ENCODE data around the gene RAB31.

Gene RAB31

GRCh38 chr18:9704233-9705118 is 3.6 kb upstream of the RAB31 start:
- Mint-ChIP-seq H3K27me3 (peaks cover 68% of the 10 kb centered on the region), H3K4me1 (peaks cover 32% of the 10 kb centered on the region), H3K4me3 (no peak overlapping the region), H3K9me3 (no peaks in the 10 kb centered on the region), H3K27ac (no peak overlapping the region)
- no peak for DNase-seq
- ATAC-seq, result peak; percentile 49

GRCh38 chr18:9705183-9705829 is 2.8 kb upstream of the RAB31 start:
- H3K27me3 Mint-ChIP-seq, result peaks cover 77% of the 10 kb centered on the region
- H3K4me1 Mint-ChIP-seq, result peaks cover 40% of the 10 kb centered on the region
- no peaks in the 10 kb centered on the region for H3K9me3 Mint-ChIP-seq
- H3K27ac Mint-ChIP-seq, result no peak overlapping the region
- DNase-seq (no peak), ATAC-seq (no peak)
- no peak overlapping the region for H3K4me3 Mint-ChIP-seq

- no peak overlapping the region for H3K27ac Mint-ChIP-seq
Measured at GRCh38 chr18:9706081-9706935, 1.8 kb upstream of the RAB31 start.

GRCh38 chr18:9707381-9708056 is 582 bp upstream of the RAB31 start:
- ATAC-seq (no peak), DNase-seq (no peak)
- Mint-ChIP-seq H3K27ac (no peak overlapping the region), H3K4me3 (peak overlapping the region; percentile 57 to 73), H3K27me3 (peaks cover 93% of the 10 kb centered on the region), H3K4me1 (peaks cover 62% of the 10 kb centered on the region), H3K9me3 (no peaks in the 10 kb centered on the region)

More at GRCh38 chr18:9706081-9706935, 1.8 kb upstream of the RAB31 start:
- no peak for ATAC-seq
- H3K27me3 Mint-ChIP-seq, result peaks cover 86% of the 10 kb centered on the region
- H3K4me1 Mint-ChIP-seq, result peaks cover 50% of the 10 kb centered on the region
- no peak for DNase-seq
- no peak overlapping the region for H3K4me3 Mint-ChIP-seq
- H3K9me3 Mint-ChIP-seq, result no peaks in the 10 kb centered on the region

GRCh38 chr18:9708434-9709303 is 568 bp downstream of the RAB31 start:
- Mint-ChIP-seq H3K4me1 (peaks cover 62% of the 10 kb centered on the region), H3K4me3 (peak overlapping the region; percentile 89 to 90), H3K27ac (peak overlapping the region in 1 of 2 donors; percentile 76)

GRCh38 chr18:9709304-9709877 is 1.3 kb downstream of the RAB31 start:
- no peak for DNase-seq
- Mint-ChIP-seq H3K27ac (no peak overlapping the region), H3K9me3 (no peaks in the 10 kb centered on the region), H3K4me1 (peaks cover 56% of the 10 kb centered on the region), H3K4me3 (peak overlapping the region; percentile 89 to 90), H3K27me3 (peaks cover 98% of the 10 kb centered on the region)
- ATAC-seq, result no peak

More at GRCh38 chr18:9708434-9709303, 568 bp downstream of the RAB31 start:
- Mint-ChIP-seq H3K9me3 (no peaks in the 10 kb centered on the region), H3K27me3 (peaks cover 98% of the 10 kb centered on the region)
- DNase-seq (peak in 1 of 2 donors; percentile 30), ATAC-seq (peak; percentile 39)

- no peak for ATAC-seq
- H3K27me3 Mint-ChIP-seq, result peaks cover 98% of the 10 kb centered on the region
- H3K9me3 Mint-ChIP-seq, result no peaks in the 10 kb centered on the region
- peak overlapping the region; percentile 43 to 54 for H3K4me3 Mint-ChIP-seq
- peaks cover 50% of the 10 kb centered on the region for H3K4me1 Mint-ChIP-seq
- DNase-seq, result no peak
- no peak overlapping the region for H3K27ac Mint-ChIP-seq
Measured at GRCh38 chr18:9710037-9710436, 1.9 kb downstream of the RAB31 start.

GRCh38 chr18:9711361-9712129 is 3.4 kb downstream of the RAB31 start:
- peak in 1 of 2 donors; percentile 46 for DNase-seq
- peaks cover 49% of the 10 kb centered on the region for H3K4me1 Mint-ChIP-seq
- H3K4me3 Mint-ChIP-seq, result peak overlapping the region in 1 of 2 donors; percentile 4
- no peaks in the 10 kb centered on the region for H3K9me3 Mint-ChIP-seq
- H3K27me3 Mint-ChIP-seq, result peaks cover 98% of the 10 kb centered on the region
- peak; percentile 79 for ATAC-seq
- H3K27ac Mint-ChIP-seq, result peak overlapping the region in 1 of 2 donors; percentile 69

- H3K4me1 Mint-ChIP-seq, result peaks cover 49% of the 10 kb centered on the region
- H3K9me3 Mint-ChIP-seq, result no peaks in the 10 kb centered on the region
- no peak overlapping the region for H3K4me3 Mint-ChIP-seq
Measured at GRCh38 chr18:9712130-9712577, 4.1 kb downstream of the RAB31 start.

GRCh38 chr18:9712611-9713010 is 4.5 kb downstream of the RAB31 start:
- Mint-ChIP-seq H3K9me3 (no peaks in the 10 kb centered on the region), H3K4me3 (no peak overlapping the region), H3K27me3 (peaks cover 98% of the 10 kb centered on the region), H3K27ac (no peak overlapping the region), H3K4me1 (peaks cover 45% of the 10 kb centered on the region)
- ATAC-seq (no peak), DNase-seq (no peak)

More at GRCh38 chr18:9712130-9712577, 4.1 kb downstream of the RAB31 start:
- Mint-ChIP-seq H3K27ac (no peak overlapping the region), H3K27me3 (peaks cover 98% of the 10 kb centered on the region)
- DNase-seq (no peak), ATAC-seq (no peak)

- ATAC-seq, result no peak
- Mint-ChIP-seq H3K4me3 (no peak overlapping the region), H3K9me3 (no peaks in the 10 kb centered on the region), H3K27me3 (peaks cover 83% of the 10 kb centered on the region), H3K27ac (peak overlapping the region in 1 of 2 donors; percentile 19), H3K4me1 (peaks cover 30% of the 10 kb centered on the region)
- DNase-seq, result no peak
Measured at GRCh38 chr18:9714266-9715087, 6.4 kb downstream of the RAB31 start.

GRCh38 chr18:9715088-9715343 is 6.9 kb downstream of the RAB31 start:
- peaks cover 25% of the 10 kb centered on the region for H3K4me1 Mint-ChIP-seq
- peak overlapping the region in 1 of 2 donors; percentile 19 for H3K27ac Mint-ChIP-seq
- H3K4me3 Mint-ChIP-seq, result no peak overlapping the region

More at GRCh38 chr18:9715088-9715343, 6.9 kb downstream of the RAB31 start:
- no peaks in the 10 kb centered on the region for H3K9me3 Mint-ChIP-seq
- H3K27me3 Mint-ChIP-seq, result peaks cover 79% of the 10 kb centered on the region
- no peak for ATAC-seq
- no peak for DNase-seq

All from stimulated activated naive CD8-positive, alpha-beta T cell treated with anti-CD3 and anti-CD28 coated beads, Interleukin-15, amount 100 ng/mL, for 72 hours (primary cell).